Measurements from ENCODE around the gene MB.
A peak's percentile ranks its signal among the peaks of the same experiment; 100 is the strongest.

MB gene

GRCh38 chr22:35582861-35583670 lies 34.1 kb downstream of the MB start:
- peak; percentile 77 for DNase-seq (ENCODE audit: low read depth)
- no peak overlapping the region for H3K4me3 ChIP-seq (ENCODE audit: low read depth, low read length)
- TF ChIP-seq, protein P1, sequence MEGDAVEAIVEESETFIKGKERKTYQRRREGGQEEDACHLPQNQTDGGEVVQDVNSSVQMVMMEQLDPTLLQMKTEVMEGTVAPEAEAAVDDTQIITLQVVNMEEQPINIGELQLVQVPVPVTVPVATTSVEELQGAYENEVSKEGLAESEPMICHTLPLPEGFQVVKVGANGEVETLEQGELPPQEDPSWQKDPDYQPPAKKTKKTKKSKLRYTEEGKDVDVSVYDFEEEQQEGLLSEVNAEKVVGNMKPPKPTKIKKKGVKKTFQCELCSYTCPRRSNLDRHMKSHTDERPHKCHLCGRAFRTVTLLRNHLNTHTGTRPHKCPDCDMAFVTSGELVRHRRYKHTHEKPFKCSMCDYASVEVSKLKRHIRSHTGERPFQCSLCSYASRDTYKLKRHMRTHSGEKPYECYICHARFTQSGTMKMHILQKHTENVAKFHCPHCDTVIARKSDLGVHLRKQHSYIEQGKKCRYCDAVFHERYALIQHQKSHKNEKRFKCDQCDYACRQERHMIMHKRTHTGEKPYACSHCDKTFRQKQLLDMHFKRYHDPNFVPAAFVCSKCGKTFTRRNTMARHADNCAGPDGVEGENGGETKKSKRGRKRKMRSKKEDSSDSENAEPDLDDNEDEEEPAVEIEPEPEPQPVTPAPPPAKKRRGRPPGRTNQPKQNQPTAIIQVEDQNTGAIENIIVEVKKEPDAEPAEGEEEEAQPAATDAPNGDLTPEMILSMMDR (conservative IDR thresholded peaks at IDR 0.05; ENCODE audit: low read depth, low read length) = peak; percentile 95

DNA sequence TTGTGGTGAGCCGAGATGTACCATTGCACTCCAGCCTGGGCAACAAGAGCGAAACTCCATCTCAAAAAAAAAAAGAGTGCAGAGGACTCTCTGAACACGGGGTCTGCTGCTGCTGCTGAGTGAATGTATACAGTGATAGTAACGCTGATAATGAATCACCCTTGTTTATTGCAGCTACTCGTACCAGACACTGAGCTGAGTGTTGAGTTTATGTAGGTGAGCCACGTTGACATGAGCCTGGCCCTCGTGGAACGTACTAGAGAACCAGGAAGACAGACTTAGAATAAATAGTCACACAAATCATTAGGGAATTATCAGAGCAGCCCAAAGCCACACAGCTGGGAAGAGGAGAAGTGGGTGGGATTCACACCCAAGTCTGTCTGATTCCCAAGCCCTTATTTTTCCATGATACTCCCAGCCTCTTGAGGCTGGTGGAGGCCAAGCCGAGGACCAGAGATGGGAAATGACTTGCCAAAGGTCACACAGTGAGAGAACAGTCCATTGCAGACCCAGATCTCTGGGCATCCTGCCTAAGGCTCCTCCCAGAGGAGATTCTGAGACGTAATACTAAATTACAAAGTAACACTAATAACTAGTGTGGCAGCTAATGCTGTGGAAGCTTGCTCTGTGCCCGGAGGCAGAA lies 34.8 kb downstream of the MB start:
- DNase-seq (ENCODE audit: low read depth) = no peak
- H3K4me3 ChIP-seq (ENCODE audit: low read depth, low read length) = no peak overlapping the region
- TF ChIP-seq, protein P1 (conservative IDR thresholded peaks at IDR 0.05; ENCODE audit: low read depth, low read length) = no peak

DNA sequence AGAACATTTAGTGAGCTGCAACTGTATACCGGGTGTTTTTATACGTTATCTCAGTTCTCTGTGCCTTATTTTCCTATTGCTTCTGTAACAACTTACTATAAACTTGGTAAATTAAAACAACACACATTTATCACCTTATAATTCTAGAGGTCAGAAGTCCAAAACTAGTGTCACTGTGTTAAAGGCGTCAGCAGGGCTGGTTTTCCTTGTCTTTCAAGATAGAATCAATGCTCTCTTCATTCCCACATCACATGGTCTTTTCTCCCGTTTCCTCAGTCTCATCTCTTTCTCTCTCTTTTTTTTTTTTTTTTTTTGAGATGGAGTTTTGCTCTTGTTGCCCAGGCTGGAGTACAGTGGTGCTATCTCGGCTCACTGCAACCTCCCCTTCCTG lies 36.1 kb downstream of the MB start:
- no peak overlapping the region for H3K4me3 ChIP-seq (ENCODE audit: low read depth, low read length)
- DNase-seq (ENCODE audit: low read depth) = no peak
- TF ChIP-seq, protein P1 (conservative IDR thresholded peaks at IDR 0.05; ENCODE audit: low read depth, low read length) = no peak

DNA sequence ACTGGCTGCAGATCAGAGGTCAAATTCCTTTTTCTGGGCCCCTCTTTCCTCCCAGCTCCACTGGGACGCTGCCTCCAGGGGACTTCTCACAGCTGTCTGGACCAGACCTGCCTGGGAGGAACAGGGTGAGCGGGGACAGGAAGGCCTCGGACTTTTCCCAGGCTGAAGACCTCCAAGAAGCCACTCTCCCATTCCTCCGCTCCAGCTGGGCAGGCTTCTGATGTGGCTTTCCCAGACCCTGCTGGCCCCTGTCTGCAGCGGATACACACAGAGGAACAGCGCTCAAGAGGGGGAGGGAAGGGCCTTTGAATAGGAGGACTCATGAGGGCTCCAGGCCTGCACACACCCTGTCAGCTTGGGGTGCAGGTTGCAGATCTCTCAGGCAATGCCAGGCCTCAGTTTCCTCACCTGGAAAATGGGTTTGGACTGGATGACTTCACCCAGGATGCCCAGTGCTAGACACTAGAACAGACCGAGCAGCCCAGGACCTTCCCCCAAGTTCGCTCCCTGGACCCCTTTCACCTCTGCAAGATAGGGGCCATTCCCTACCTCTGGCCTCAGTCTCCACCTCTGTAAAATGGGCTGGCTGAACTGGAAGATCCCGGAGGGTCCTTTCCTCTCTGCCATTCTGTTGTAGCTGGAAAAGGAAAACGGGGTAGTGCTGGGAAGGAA lies 36.6 kb downstream of the MB start:
- H3K4me3 ChIP-seq (ENCODE audit: low read depth, low read length) = no peak overlapping the region
- DNase-seq (ENCODE audit: low read depth) = no peak
- TF ChIP-seq, protein P1 (conservative IDR thresholded peaks at IDR 0.05; ENCODE audit: low read depth, low read length) = no peak

- H3K4me3 ChIP-seq (ENCODE audit: low read depth, low read length) = no peak overlapping the region
- TF ChIP-seq, protein P1 (conservative IDR thresholded peaks at IDR 0.05; ENCODE audit: low read depth, low read length) = no peak
- no peak for DNase-seq (ENCODE audit: low read depth)
Measured at GRCh38 chr22:35578836-35579575, 38.1 kb downstream of the MB start.

DNA sequence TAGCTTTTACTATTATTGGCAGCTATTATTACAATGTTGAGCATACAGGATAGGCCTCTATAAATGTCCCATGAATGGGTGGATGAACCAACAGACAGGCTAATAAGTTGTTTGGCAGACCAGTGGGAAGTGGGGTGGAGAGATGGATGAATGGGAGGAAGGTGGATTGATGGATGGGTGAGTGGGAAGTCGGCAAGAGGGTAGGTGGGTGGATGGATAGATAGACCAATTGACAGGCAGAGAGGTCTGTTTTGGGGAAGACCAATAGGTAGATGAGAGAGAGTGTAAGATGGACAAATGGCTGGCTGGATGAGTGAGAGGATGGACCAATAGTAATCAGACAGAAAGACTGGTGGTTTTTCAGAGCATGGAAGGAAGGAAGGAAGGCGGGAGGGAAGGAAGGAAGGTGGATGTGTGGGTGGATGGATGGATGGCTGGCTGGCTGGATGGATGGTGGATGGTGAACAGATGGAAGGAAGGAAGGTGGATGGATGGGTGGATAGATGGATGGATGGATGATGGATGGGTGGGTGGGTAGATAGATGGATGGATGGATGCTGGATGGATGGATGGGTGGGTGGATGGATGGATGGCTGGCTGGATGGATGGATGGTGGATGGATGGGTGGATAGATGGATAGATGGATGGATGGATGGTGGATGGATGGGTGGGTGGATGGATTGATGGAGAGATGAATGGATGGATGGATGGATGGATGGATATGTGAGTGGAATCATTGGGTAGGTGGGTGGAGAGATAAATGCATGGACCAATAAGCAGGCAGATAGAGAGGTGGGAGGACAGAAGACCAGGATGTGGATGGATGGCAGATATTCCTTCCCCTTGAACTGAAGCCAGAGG lies 39.1 kb downstream of the MB start:
- no peak for DNase-seq (ENCODE audit: low read depth)
- TF ChIP-seq, protein P1 (conservative IDR thresholded peaks at IDR 0.05; ENCODE audit: low read depth, low read length) = no peak
- no peak overlapping the region for H3K4me3 ChIP-seq (ENCODE audit: low read depth, low read length)

Measured in choroid plexus epithelial cell (primary cell).